ENCODE measurements around the gene KHDRBS2.

- no peak for TF ChIP-seq EZH2 (IDR thresholded peaks at IDR 0.05; ENCODE audit: low read length)
- TF ChIP-seq CTCF (optimal IDR thresholded peaks at IDR 0.05 in 1 of 3, IDR thresholded peaks at IDR 0.05 in 1 of 3, conservative IDR thresholded peaks at IDR 0.05 in 1 of 3; ENCODE audit: extremely low read depth in 1 of 3, insufficient read depth in 2 of 3, low read length in 3 of 3): no peak
These were observed 332.2 kb downstream of the KHDRBS2 start for GRCh38 chr6:61953851-61954250.
